HG03354 (cell line): Measurements from ENCODE around the gene ACTR2.

Experiments used
- ATAC-seq: cut with Tn5 transposase; IDR thresholded peaks from one replicate; pipeline ENCODE4 v1.9.1; 2021; ENCODE audit warnings: mild to moderate bottlenecking; ENCODE audit not compliant: unreplicated experiment, poor library complexity, severe bottlenecking

The ACTR2 gene

GRCh38 chr2:65277118-65277517 is 49.5 kb downstream of the ACTR2 start:
- no peak for ATAC-seq

- ATAC-seq, result no peak
These were observed 50.3 kb downstream of the ACTR2 start for GRCh38 chr2:65277791-65278483.

GRCh38 chr2:65278531-65278981 is 50.9 kb downstream of the ACTR2 start:
- ATAC-seq, result no peak

GRCh38 chr2:65279756-65280155 is 52.1 kb downstream of the ACTR2 start:
- ATAC-seq, result no peak

GRCh38 chr2:65281627-65282351 is 54.2 kb downstream of the ACTR2 start:
- ATAC-seq, result no peak

- ATAC-seq, result no peak
These were observed 54.9 kb downstream of the ACTR2 start for GRCh38 chr2:65282477-65283053.

GRCh38 chr2:65287364-65287763 is 59.7 kb downstream of the ACTR2 start:
- no peak for ATAC-seq

GRCh38 chr2:65291216-65292105 is 63.8 kb downstream of the ACTR2 start:
- no peak for ATAC-seq

- ATAC-seq, result no peak
These were observed 64.4 kb downstream of the ACTR2 start for GRCh38 chr2:65292106-65292400.

GRCh38 chr2:65292461-65293011 is 64.9 kb downstream of the ACTR2 start:
- no peak for ATAC-seq

- no peak for ATAC-seq
These were observed 65.7 kb downstream of the ACTR2 start for GRCh38 chr2:65293376-65293775.

- ATAC-seq, result no peak
These were observed 66.5 kb downstream of the ACTR2 start for GRCh38 chr2:65294136-65294535.

- ATAC-seq, result no peak
These were observed 67.1 kb downstream of the ACTR2 start for GRCh38 chr2:65294701-65295100.

- no peak for ATAC-seq
These were observed 69.3 kb downstream of the ACTR2 start for GRCh38 chr2:65296971-65297370.

- ATAC-seq, result no peak
These were observed 69.9 kb downstream of the ACTR2 start for GRCh38 chr2:65297544-65297943.

GRCh38 chr2:65298089-65298488 is 70.5 kb downstream of the ACTR2 start:
- ATAC-seq, result no peak

- no peak for ATAC-seq
These were observed 71.6 kb downstream of the ACTR2 start for GRCh38 chr2:65299246-65299645.

GRCh38 chr2:65300134-65300760 is 72.6 kb downstream of the ACTR2 start:
- no peak for ATAC-seq
